ENCODE results near the gene TAF15. TPM values are rescaled to one million over a fixed set of nuclear protein-coding genes. Genes with fewer than 3 reads are reported as not detected.

TAF15 gene
- total and polyA plus RNA-seq, 2 of the 13 experiments (the other 11 are each of a cell fraction or from before 2014, with no cell fraction given) = 25.2 to 26.5 TPM

GRCh38 chr17:35843698-35844097, 34.4 kb downstream of the TAF15 start:
- H3K36me3 ChIP-seq (replicated peaks in 1 of 2; ENCODE audit: control insufficient read depth in 1 of 2, insufficient read depth in 2 of 2, low read length in 2 of 2) = peaks cover 15 to 57% of the 10 kb centered on the region in 2 experiments
- no peak overlapping the region for H3K9ac ChIP-seq (ENCODE audit: insufficient read depth, low read depth, low read length)
- no peak overlapping the region for H3K27ac ChIP-seq (ENCODE audit: extremely low read length, insufficient read depth, low read length)
- no peak for FAIRE-seq
- ChIA-PET CTCF (ENCODE audit: low intra/inter-chr PET ratio, low total read pairs) (no interaction called here), POLR2A (no interaction called here)
- H2AFZ ChIP-seq (ENCODE audit: low read length) = no peak overlapping the region
- no peak overlapping the region for H3K4me3 ChIP-seq (replicated peaks in 1 of 3; ENCODE audit: insufficient read depth in 1 of 3, low read depth in 2 of 3, low read length in 3 of 3)
- H3K79me2 ChIP-seq (ENCODE audit: insufficient read depth, low read length) = no peaks in the 10 kb centered on the region
- ATAC-seq = no peak
- intact Hi-C loops (cut with micrococcal nuclease; ENCODE audit: unreplicated experiment) = no loop called here
- 98% methylated on average over 2 of the region's 2 CpGs for WGBS (ENCODE audit: low lambda C conversion rate)
- BruUV-seq (replicated peaks) = no TSS peak
- 0 out of 2 replicates have a peak, but pooled peaks cover 5% of the 10 kb centered on the region for H4K20me1 ChIP-seq (ENCODE audit: insufficient read depth, low read length)
- no peak overlapping the region for H3K4me2 ChIP-seq (ENCODE audit: low read depth, low read length)
- no peaks in the 10 kb centered on the region for H3K9me3 ChIP-seq (ENCODE audit: low read length)
- H3K4me1 ChIP-seq (ENCODE audit: insufficient read depth, low read length) = peaks cover 34% of the 10 kb centered on the region
- no peaks in the 10 kb centered on the region for H3K27me3 ChIP-seq (ENCODE audit: control insufficient read depth in 1 of 2, insufficient read depth in 2 of 2, low read length in 2 of 2)
- DNase-seq (ENCODE audit: low spot score) = no peak
- TF ChIP-seq FOXP4 (CRISPR knock-in tag; IDR thresholded peaks at IDR 0.05) (0 out of 2 replicates have a peak, but pooled peaks have one; percentile 18), PAXIP1 (CRISPR knock-in tag; conservative IDR thresholded peaks at IDR 0.05) (0 out of 2 replicates have a peak, but pooled peaks have one; percentile 53), ZNF780A (CRISPR knock-in tag; IDR thresholded peaks at IDR 0.05) (no peak), ATAD3A (CRISPR knock-in tag; IDR thresholded peaks at IDR 0.05) (no peak), FOXA3 (CRISPR knock-in tag; IDR thresholded peaks at IDR 0.05) (0 out of 2 replicates have a peak, but pooled peaks have one; percentile 6), ZNF652 (CRISPR knock-in tag; IDR thresholded peaks at IDR 0.05; ENCODE audit: borderline replicate concordance, low read depth) (peak; percentile 90), HNF4A (CRISPR knock-in tag; IDR thresholded peaks at IDR 0.05) (peak; percentile 55)
- in situ Hi-C loops (cut with HindIII; ENCODE audit: extremely low pct_ligation_motif_present, low pct_unique_long_range_greater_than_20kb) = no loop called here

Measured in HepG2 (cell line).